MM.1S (cell line): Measurements from ENCODE around the gene LRRC71.

Experiments
- EZH2 ChIP-seq: fragments of 300-600 bp; sonication (generic); optimal IDR thresholded peaks from 2 replicates; pipeline ENCODE3; 2017; ENCODE audit warnings: low read depth, mild to moderate bottlenecking, antibody characterized with exemption, low read length, mixed read lengths
- TF ChIP-seq, protein P1 (sequence below): fragments of 300-600 bp; sonication (generic); IDR thresholded peaks from 2 replicates; pipeline ENCODE4 v1.5.1; 2016; ENCODE audit warnings: antibody characterized with exemption, low read length, mixed read lengths

GRCh38 chr1:156929596-156930238 lies 9.3 kb downstream of the LRRC71 start:
- TF ChIP-seq, protein P1, sequence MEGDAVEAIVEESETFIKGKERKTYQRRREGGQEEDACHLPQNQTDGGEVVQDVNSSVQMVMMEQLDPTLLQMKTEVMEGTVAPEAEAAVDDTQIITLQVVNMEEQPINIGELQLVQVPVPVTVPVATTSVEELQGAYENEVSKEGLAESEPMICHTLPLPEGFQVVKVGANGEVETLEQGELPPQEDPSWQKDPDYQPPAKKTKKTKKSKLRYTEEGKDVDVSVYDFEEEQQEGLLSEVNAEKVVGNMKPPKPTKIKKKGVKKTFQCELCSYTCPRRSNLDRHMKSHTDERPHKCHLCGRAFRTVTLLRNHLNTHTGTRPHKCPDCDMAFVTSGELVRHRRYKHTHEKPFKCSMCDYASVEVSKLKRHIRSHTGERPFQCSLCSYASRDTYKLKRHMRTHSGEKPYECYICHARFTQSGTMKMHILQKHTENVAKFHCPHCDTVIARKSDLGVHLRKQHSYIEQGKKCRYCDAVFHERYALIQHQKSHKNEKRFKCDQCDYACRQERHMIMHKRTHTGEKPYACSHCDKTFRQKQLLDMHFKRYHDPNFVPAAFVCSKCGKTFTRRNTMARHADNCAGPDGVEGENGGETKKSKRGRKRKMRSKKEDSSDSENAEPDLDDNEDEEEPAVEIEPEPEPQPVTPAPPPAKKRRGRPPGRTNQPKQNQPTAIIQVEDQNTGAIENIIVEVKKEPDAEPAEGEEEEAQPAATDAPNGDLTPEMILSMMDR, result no peak
- no peak for TF ChIP-seq EZH2
